ENCODE results near the gene BICC1. TPM values are rescaled to one million over a fixed set of nuclear protein-coding genes. Genes with fewer than 3 reads are reported as not detected.

The BICC1 gene
- total RNA-seq, 1 experiment from 2014 or later = not detected

GRCh38 chr10:58846856-58847255 is 334.2 kb downstream of the BICC1 start:
- H3K36me3 ChIP-seq (ENCODE audit: control insufficient read depth in 1 of 2, insufficient read depth in 2 of 2, low read length in 2 of 2) = no peaks in the 10 kb centered on the region
- H4K20me1 ChIP-seq (ENCODE audit: insufficient read depth) = no peaks in the 10 kb centered on the region
- ATAC-seq (no peak), DNase-seq (ENCODE audit: low read depth, low spot score) (no peak)
- BruUV-seq (replicated peaks) = no TSS peak
- TF ChIP-seq SP1 (IDR thresholded peaks at IDR 0.05; ENCODE audit: low read depth) (no peak), ZFX (IDR thresholded peaks at IDR 0.05) (no peak), EGR1 (IDR thresholded peaks at IDR 0.05; ENCODE audit: low read depth) (no peak), FOSL1 (IDR thresholded peaks at IDR 0.05; ENCODE audit: low read depth) (no peak), ZNF274 (IDR thresholded peaks at IDR 0.05; ENCODE audit: low read depth, low read length) (no peak)
- H3K9ac ChIP-seq (ENCODE audit: low read length) = no peak overlapping the region
- no peak overlapping the region for H2AFZ ChIP-seq (ENCODE audit: low read depth, low read length, poor library complexity, severe bottlenecking)
- RAD21 ChIA-PET (ENCODE audit: low non-redundant PET in 1 of 2, low total read pairs in 2 of 2, uncharacterized antibody in 2 of 2, unreplicated experiment in 2 of 2) = no interaction called here
- no peaks in the 10 kb centered on the region for H3K9me2 ChIP-seq (ENCODE audit: insufficient read depth)
- intact Hi-C loops (cut with micrococcal nuclease) = no loop called here
- H3K9me3 ChIP-seq (ENCODE audit: control insufficient read depth in 1 of 2, insufficient read depth in 1 of 2, low read depth in 1 of 2, low read length in 2 of 2) = no peaks in the 10 kb centered on the region
- no peak overlapping the region for H3K27ac ChIP-seq (ENCODE audit: low read depth, low read length)
- no peak overlapping the region for H3K4me2 ChIP-seq (ENCODE audit: low read length)
- no peaks in the 10 kb centered on the region for H3K27me3 ChIP-seq (ENCODE audit: insufficient read depth, low read length)
- H3K4me3 ChIP-seq (replicated peaks in 1 of 2; ENCODE audit: low read depth in 1 of 2, low read length in 2 of 2) = no peak overlapping the region
- no peaks in the 10 kb centered on the region for H3K79me2 ChIP-seq (ENCODE audit: insufficient read depth, low read length)
- CTCF ChIA-PET = no interaction called here
- peaks cover 0 to 7% of the 10 kb centered on the region in 2 experiments; a peak in 2 of 4 replicates for H3K4me1 ChIP-seq (ENCODE audit: control insufficient read depth in 1 of 2, insufficient read depth in 2 of 2, low read length in 2 of 2)
- POLR2A ChIA-PET = no interaction called here

GRCh38 chr10:58851606-58852005 is 338.9 kb downstream of the BICC1 start:
- BruUV-seq (replicated peaks) = no TSS peak
- Histone ChIP-seq H3K9me3 (ENCODE audit: control insufficient read depth in 1 of 2, insufficient read depth in 1 of 2, low read depth in 1 of 2, low read length in 2 of 2) (no peaks in the 10 kb centered on the region), H3K4me2 (ENCODE audit: low read length) (peak overlapping the region; percentile 37; the same call in 1 of the 2 replicates), H3K27ac (ENCODE audit: low read depth, low read length) (no peak overlapping the region), H3K27me3 (ENCODE audit: insufficient read depth, low read length) (no peaks in the 10 kb centered on the region), H4K20me1 (ENCODE audit: insufficient read depth) (no peaks in the 10 kb centered on the region), H3K4me3 (replicated peaks in 1 of 2; ENCODE audit: low read depth in 1 of 2, low read length in 2 of 2) (no peak overlapping the region), H3K9ac (ENCODE audit: low read length) (no peak overlapping the region), H3K36me3 (ENCODE audit: control insufficient read depth in 1 of 2, insufficient read depth in 2 of 2, low read length in 2 of 2) (no peaks in the 10 kb centered on the region), H3K79me2 (ENCODE audit: insufficient read depth, low read length) (no peaks in the 10 kb centered on the region), H3K9me2 (ENCODE audit: insufficient read depth) (no peaks in the 10 kb centered on the region), H3K4me1 (ENCODE audit: control insufficient read depth in 1 of 2, insufficient read depth in 2 of 2, low read length in 2 of 2) (peaks cover 4 to 13% of the 10 kb centered on the region in 2 experiments; a peak in 3 of 4 replicates), H2AFZ (ENCODE audit: low read depth, low read length, poor library complexity, severe bottlenecking) (no peak overlapping the region)
- intact Hi-C loops (cut with micrococcal nuclease) = no loop called here
- ChIA-PET CTCF (no interaction called here), RAD21 (ENCODE audit: low non-redundant PET in 1 of 2, low total read pairs in 2 of 2, uncharacterized antibody in 2 of 2, unreplicated experiment in 2 of 2) (no interaction called here), POLR2A (interaction anchor here (0.6 kb wide), 1 partner anchor 109 kb away, joined by 7 read pairs; no protein-coding TSS in a partner anchor)
- ATAC-seq (no peak), DNase-seq (ENCODE audit: low read depth, low spot score) (no peak)
- TF ChIP-seq SRF (IDR thresholded peaks at IDR 0.05; ENCODE audit: low read depth) (no peak), RAD21 (IDR thresholded peaks at IDR 0.05; ENCODE audit: low read depth) (no peak), MAX (IDR thresholded peaks at IDR 0.05) (no peak), YY1 (IDR thresholded peaks at IDR 0.05; ENCODE audit: extremely low read depth, insufficient replicate concordance, low read depth, low read length) (no peak), POLR2AphosphoS5 (IDR thresholded peaks at IDR 0.05; ENCODE audit: low read depth, low read length) (no peak), CTCF (IDR thresholded peaks at IDR 0.05 in 2 of 3, conservative IDR thresholded peaks at IDR 0.05 in 1 of 3; ENCODE audit: borderline replicate concordance in 1 of 3, insufficient read depth in 1 of 3, low read depth in 2 of 3, low read length in 2 of 3) (no peak), POLR2A (IDR thresholded peaks at IDR 0.05; ENCODE audit: borderline replicate concordance, extremely low read depth, insufficient read depth, insufficient read length) (no peak), ELF1 (IDR thresholded peaks at IDR 0.05; ENCODE audit: borderline replicate concordance, low read depth) (no peak), CEBPB (IDR thresholded peaks at IDR 0.05; ENCODE audit: low read depth) (no peak), FOSL1 (IDR thresholded peaks at IDR 0.05; ENCODE audit: low read depth) (no peak), EGR1 (IDR thresholded peaks at IDR 0.05; ENCODE audit: low read depth) (no peak), EZH2 (IDR thresholded peaks at IDR 0.05) (no peak), ZFX (IDR thresholded peaks at IDR 0.05) (no peak), SP1 (IDR thresholded peaks at IDR 0.05; ENCODE audit: low read depth) (no peak), ATF3 (IDR thresholded peaks at IDR 0.05) (no peak)
- TF ChIP-seq, protein P1, sequence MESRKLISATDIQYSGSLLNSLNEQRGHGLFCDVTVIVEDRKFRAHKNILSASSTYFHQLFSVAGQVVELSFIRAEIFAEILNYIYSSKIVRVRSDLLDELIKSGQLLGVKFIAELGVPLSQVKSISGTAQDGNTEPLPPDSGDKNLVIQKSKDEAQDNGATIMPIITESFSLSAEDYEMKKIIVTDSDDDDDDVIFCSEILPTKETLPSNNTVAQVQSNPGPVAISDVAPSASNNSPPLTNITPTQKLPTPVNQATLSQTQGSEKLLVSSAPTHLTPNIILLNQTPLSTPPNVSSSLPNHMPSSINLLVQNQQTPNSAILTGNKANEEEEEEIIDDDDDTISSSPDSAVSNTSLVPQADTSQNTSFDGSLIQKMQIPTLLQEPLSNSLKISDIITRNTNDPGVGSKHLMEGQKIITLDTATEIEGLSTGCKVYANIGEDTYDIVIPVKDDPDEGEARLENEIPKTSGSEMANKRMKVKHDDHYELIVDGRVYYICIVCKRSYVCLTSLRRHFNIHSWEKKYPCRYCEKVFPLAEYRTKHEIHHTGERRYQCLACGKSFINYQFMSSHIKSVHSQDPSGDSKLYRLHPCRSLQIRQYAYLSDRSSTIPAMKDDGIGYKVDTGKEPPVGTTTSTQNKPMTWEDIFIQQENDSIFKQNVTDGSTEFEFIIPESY (IDR thresholded peaks at IDR 0.05; ENCODE audit: extremely low read depth, insufficient replicate concordance, low read length) = no peak
